ENCODE data around the gene PPP4R4.

GRCh38 chr14:94320243-94320642 is 146.1 kb downstream of the PPP4R4 start:
- no peak for TF ChIP-seq POLR2A (IDR thresholded peaks at IDR 0.05)
- TF ChIP-seq, protein P1, sequence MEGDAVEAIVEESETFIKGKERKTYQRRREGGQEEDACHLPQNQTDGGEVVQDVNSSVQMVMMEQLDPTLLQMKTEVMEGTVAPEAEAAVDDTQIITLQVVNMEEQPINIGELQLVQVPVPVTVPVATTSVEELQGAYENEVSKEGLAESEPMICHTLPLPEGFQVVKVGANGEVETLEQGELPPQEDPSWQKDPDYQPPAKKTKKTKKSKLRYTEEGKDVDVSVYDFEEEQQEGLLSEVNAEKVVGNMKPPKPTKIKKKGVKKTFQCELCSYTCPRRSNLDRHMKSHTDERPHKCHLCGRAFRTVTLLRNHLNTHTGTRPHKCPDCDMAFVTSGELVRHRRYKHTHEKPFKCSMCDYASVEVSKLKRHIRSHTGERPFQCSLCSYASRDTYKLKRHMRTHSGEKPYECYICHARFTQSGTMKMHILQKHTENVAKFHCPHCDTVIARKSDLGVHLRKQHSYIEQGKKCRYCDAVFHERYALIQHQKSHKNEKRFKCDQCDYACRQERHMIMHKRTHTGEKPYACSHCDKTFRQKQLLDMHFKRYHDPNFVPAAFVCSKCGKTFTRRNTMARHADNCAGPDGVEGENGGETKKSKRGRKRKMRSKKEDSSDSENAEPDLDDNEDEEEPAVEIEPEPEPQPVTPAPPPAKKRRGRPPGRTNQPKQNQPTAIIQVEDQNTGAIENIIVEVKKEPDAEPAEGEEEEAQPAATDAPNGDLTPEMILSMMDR (IDR thresholded peaks at IDR 0.05): no peak
